GM18508 (cell line): Measurements from ENCODE around the gene ZDHHC8.
"Not testable (repeated sequence)": the region's sequence is repeated elsewhere in the genome, so short reads cannot be mapped to it uniquely, and the experiment has no call there.

ENCODE experiments used
- ATAC-seq: cut with Tn5 transposase; IDR thresholded peaks from one replicate; pipeline ENCODE4 v1.9.1; 2021; ENCODE audit warnings: moderate number of reproducible peaks; ENCODE audit not compliant: insufficient read depth, unreplicated experiment

The ZDHHC8 gene

DNA sequence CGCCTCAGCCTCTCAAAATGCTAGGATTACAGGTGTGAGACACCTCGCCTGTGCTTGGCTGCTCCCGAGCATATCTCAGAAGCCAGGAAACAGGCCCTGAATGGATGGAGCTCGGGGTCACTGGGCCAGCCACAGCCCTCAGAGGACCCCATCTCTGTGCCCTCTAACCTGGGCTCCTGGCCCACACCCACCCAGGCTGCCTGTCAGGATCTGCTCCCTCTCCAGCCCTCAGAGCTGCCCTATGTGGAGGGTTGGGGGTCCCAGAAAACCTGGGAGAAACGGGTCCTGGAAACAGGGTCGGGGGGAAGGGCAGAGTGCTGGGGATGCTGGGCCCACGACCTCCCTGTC lies 24.4 kb downstream of the ZDHHC8 start:
- no peak for ATAC-seq

DNA sequence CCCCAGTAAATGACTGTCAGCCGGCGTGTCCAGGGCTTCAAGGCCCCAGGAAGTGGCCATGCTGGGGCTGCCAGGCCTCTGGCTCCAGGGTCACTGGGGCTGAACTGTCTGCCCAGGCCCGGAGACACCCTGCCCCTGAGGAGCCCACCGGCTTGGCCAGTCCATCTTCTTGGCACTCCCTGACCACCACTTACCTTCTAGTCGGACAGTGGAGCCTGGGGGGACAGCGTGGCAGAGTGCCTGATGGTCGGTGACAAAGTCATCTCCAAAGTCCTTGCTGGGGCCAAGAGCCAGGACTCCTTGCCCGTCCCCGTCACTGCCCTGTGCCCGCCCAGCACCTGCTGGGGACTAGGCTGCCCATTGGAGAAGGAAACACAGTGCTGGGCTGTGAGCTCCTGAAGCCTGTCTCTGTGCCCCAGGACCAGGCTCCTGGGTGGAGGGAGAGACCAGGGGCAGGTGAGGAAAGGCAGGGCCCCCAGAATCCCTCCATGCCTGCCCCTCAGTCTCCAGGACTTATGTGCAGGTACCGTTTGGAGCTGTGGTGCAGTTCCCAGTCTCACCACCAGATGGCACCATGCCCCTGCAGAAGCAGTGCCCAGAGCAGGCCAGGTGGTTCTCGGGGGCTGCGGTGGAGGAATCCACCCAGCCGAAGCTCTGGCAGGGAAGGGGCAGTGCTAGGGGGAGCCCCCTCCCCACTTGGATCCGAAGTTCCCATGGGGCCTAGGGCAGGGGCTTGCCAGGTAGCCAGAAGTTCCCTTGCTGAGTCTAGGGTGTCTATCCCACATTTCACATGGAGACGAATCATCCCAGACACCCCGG lies 25.2 kb downstream of the ZDHHC8 start:
- ATAC-seq = no peak

DNA sequence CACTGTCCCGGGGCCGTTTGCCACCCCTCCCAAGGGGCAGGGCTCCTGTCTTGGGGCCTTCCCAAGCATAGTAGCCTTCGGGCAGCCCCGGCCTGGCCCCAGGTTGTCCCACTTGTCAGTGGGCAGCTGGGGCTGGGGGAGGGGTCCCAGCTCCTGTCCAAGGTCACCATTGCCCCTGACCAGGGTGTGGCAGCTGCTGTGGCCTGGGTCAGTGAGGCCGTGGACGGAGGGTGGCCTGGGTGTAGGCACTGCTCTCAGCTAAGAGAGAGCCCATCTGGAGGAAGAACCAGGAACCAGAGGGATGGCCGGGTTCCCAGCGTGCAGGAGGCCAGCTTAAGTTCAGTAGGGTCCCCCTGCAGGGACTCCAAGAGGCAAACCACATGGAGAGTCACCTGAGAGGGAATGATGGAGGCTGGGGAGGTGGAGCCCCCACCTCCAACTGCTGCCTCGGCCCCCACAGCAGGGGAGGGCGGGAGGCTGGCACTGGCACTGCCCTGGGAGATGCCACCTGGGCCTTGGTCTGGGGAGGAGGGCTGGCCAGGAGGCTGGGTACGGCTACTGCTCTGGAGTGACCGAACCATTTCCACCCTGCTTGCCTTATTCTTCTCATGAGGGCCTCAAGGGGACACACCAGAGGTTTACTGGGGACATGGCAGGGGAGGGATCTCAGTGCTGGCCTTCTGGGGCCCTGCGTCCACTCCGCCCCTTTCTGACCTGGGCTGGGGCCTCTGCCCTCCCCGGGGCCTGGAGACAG lies 26.0 kb downstream of the ZDHHC8 start:
- no peak for ATAC-seq

DNA sequence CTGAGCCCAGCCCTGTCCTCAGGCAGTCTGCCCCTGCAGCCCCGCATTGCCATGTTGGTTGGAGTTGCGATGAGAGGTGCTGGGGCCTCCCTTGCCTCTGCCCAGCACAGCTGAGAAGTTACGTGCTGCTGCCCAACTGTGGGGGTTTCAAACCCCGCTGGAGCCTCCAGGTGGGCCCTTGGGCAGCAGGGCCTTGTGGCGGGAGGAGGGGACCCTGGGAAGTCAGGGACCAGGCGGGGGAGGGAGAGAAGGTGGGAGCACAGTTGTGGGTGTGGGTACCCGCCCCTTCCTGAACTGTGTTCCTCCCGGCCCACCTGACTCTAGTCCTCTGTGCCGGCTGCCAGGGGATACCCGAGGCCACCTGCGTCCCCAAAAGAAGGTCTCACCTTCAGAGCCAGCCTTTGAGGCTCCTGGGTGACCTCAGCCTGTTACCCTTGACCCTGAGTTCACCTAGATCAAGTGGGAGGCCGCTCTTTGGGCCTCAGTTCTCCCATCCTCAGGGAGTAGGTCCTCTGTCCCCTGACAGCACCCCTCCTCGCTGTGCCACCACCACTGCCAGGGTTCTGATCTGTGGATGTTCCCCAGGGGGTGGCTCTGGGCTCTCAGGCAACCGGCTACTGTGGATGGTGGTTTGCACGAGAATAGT lies 26.9 kb downstream of the ZDHHC8 start:
- ATAC-seq = no peak

DNA sequence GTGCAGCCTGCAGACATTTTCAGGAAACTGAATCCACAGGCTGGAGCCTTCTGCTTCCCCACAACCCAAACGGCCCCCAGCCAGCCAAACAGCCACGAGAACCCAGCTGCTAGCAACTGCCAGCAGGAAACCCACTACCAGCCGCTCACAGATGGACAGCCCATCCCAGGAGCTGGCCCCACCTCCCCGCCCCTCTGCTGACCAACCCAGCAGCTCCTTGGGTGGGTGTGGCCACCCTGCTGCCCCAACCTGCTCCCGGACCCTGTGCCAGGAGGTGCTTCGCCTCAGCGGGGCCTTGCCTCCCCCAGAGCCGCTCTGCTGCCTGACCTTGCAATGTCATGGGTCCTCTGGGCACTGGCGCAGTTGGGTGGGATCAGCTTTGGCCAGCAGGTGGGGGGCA lies 27.5 kb downstream of the ZDHHC8 start:
- no peak for ATAC-seq

DNA sequence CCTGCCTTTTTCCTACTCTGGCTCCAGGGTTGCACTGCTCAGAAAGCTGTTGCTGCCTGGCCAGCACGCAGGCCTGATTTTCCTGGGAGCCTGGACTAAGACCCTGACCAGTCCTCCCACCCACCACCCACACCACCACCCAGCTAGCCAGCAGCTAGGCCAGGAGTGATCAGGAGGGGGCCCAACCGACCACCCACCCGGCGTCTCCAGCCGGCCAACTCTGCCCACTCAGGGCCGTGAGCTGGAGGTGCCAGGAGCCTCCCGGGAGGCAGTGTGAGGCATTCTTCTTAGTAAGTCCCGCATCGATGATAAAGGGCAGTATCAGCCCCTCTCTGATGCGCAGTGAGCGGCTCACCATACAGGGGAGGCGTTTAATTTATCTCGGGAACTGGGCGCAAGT lies 27.9 kb downstream of the ZDHHC8 start:
- not testable (repeated sequence) for ATAC-seq

DNA sequence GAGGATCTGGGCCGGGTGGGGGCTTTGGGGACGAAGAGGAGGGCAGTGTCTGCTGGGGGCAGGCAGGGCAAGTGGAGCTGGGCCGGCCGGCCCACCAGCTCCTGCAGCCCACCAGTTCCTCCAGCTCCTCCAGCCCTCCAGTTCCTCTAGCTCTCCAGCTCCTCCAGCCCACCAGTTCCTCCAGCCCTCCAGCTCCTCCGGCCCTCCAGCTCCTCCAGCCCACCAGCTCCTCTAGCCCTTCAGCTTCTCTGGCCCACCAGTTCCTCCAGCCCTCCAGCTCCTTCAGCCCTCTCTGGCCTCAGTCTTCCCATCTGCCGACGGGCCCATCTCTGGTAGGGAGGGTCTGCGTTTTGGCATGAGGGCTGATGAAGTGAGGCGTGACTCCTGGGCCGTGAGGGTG lies 28.4 kb downstream of the ZDHHC8 start:
- no peak for ATAC-seq

DNA sequence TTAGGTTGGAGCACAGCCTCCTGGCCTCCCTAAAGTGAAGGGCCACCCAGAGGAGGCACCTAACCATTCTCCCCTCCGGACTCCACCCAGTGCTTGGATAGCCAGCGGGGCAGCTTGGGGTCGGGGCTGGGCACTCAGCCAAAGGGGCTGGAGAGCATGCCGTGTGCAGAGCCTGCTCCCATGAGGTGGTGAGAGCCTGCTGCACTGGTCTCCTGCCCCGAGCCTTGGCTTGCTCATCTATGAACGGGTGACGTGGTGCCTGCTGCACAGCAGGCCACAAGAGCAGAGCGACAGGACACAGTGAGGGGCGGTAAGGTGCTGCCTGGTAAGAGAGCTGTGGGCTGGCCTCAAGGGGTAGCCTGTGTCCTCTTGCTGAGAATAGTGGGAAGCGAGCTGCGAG lies 33.3 kb downstream of the ZDHHC8 start:
- ATAC-seq = no peak

DNA sequence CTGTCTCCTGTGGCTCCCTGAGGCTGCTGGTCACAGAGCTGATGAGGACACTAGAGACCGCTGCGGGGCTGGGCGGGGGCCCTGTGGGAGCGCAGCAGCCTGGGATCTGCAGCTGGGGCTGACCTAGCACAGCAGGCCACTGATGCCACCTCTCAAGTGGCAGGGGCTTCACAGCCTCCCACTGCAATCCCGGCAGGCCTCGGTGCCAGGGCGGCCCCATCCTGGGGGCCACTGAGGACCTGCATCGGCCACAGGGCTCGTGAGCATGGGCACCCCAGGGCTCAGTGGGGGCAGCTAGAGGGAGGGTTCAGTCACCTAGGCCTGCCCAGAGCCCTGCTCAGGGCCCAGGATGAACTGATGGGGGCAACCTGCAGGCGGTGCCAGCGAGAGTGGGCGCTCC lies 33.8 kb downstream of the ZDHHC8 start:
- ATAC-seq = no peak

DNA sequence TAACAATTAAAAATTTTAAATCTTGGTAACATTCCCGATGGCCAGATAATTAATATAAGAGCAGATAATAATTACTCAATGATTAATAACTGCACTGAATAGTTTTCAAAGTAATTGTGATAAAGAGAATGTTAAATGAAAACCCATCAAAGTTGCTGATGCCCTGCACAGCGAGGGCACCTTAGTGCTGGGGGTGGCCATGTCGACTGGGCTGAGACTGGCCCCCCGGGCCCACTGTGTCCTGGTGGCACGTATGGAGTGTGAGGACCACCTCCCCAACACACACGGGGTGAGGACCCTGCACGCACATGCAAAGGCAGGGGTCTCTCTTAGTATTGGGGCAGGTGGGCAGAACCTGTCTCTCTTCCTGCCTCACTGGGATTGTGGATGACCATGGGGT lies 34.3 kb downstream of the ZDHHC8 start:
- no peak for ATAC-seq

DNA sequence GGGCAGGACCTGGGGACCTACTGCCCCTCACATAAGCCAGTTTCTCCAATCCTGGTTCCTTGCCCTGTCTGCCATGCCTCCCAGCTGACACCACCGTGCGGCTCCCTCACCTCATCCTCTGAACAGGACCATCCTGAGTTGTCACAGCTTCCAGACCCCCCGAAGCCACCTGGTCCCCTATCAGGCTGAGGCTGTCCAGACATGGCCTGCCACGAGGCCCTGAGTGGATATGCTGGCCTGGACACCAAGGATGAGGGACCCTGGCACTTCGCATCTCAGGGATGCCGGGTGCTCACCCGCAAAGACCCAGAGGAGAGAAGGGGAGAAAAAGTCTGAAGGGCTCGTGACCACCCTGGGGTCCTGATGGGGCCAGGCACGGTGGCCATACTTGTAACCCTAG lies 35.1 kb downstream of the ZDHHC8 start:
- ATAC-seq = no peak

DNA sequence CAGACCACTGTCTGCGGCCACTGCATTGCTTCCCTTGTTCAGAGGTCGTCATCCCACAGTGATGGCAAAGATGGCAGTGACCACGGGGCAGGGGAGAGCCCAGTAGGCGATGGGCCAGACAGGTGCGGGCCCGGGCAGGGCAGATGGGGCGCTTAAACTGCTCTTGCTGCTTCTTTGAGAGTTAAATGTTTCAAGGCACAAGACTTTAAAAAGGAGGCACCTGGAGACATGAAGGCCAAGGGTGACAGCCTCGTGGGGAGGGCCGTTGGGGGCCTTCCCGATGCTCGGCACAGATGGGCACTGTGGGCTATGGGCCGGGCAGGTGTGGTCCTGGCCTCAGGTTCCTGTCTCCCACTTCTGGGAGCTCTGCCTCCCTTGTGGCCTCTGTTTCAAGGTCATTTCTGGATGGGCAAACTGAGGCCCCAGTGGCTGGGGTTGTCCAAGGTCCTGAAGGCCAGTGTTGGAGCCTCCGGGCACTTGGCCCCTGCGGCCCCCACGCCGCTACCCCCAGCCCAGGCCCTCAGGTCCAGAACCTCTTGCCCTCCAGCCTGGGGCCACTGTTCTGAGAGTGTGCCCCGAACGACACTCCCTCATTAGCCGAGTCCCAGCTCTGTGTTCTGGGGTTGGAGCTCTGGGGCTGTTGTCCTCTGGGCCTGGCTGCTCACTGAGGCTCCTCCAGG lies 36.2 kb downstream of the ZDHHC8 start:
- no peak for ATAC-seq

DNA sequence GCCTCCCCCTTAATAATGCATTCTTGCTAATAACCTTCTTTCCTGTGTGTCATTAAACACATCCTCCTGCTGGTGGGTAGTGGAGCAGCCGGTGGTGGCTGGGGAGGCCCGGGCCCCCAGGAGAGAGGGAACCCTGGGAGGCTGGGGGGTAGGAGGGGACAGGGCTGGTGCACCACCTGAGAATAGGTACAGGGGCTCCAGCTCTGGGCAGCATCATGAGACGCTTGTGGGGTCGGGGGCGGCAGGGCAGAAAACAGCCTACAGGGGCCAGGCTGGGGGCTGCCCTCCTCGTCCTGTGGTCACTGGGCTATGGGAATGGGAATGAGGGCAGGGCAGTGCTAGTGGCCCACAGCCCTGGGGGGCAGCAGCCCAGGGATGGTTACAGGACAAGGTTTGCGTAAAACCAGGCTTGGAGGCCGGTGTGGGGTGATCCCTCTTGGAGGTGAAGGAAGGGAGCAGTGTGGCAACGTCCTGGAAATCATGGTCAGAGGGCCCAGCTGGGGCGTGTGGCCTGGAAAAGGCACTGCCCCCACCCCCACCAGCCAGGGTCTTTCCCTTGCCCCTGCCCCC lies 37.7 kb downstream of the ZDHHC8 start:
- no peak for ATAC-seq

DNA sequence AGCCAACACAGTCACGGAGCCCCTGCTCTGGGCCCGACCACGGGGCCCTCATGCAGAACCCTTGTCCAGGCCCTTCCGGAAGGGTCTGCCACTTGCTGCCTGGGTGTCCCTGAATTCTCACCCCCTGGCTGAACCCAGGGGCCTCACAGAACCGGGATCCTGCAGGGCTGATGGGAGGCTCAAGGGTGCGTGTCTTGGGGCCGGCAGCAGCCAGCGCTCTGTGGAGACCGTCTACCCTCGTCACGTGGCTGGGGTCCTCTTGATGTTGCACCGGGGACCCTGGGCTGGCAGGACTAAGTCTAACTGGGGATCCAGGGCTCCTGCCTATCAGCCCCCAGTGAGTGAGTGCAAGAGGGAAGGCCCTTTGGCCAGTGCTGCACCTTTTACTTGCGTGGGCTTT lies 38.6 kb downstream of the ZDHHC8 start:
- no peak for ATAC-seq

DNA sequence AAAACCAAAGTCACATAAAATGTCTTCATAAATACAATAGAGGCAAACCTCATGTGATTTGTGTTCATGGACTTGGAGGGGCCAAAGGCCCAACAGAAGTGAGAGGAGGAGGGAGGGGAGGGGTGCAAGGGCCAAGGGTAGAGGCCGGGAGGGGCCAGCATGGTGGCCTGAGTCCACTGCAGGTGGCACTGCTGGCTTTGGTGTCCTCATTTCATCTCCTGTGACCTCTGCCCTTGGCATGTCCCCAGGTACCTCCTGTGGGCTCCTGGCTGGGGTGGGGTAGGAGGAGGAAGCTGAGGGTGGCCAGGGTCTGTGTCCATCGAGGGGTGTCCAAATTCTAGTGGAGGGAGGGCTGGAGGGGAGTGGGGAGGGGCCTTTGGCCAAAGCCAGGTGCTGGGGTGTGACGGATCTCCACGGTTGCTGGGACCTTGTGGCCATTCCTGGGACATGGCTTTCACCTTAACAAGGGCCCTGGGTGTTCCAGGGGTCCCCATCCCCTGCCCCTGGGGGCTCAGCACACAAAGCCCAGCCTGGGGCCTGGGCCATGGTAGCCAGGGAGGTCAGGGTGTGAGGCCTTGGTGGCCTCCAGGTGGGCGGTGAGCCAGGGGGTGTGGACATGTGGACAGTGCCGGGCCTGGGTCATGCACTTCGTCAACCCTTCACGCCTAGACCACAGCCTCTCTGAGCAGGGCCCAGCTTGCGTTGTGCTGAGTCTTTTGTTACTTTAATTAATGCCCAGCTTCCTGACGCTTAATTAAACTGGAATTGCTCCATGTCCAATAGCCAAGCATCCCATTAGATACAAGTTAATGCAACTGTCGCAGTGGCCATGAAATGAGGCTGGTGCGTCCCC lies 39.9 kb downstream of the ZDHHC8 start:
- no peak for ATAC-seq

DNA sequence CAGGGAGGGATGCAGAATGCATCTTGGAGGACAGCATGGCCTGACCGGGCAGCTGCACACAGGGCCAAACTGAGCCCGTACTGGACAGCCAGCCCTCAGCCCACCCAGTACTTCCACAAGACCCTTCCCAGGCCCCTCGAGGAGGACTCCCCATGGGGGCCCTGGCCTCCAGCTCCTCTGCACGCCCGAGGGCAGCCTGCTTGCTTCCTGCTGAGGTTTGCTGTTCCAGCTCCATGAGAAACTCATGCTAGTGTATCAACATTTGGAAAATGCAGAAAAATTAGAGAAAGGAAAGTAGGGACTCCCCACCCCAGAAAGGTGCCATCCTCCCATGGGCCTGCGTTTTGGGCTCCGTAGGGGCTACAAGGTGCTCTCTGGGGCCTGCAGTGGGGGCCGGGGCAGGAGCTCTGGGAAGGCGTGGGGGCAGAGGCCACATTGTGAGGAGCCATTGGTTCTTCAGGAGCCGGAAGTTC lies 40.6 kb downstream of the ZDHHC8 start:
- no peak for ATAC-seq

DNA sequence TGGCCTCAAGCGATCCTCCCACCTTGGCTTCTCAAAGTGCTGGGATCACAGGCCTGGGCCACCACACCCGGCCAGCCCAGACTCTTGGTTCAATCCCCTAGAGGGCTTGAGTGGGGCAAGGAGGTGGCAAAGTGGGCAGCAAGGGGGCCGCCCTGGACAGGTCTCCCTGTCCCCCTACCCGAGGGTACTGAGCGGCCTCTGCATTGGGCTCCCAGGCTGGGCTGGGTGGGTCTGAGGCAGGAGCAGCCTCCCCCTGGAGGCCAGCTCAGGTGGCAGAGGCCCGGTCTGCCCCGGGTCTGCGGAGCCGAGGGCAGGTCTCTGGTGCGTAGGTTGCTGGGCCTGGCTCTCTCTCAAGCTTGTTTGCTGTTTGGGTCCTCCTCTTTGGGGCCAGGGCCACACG lies 41.6 kb downstream of the ZDHHC8 start:
- ATAC-seq = no peak

DNA sequence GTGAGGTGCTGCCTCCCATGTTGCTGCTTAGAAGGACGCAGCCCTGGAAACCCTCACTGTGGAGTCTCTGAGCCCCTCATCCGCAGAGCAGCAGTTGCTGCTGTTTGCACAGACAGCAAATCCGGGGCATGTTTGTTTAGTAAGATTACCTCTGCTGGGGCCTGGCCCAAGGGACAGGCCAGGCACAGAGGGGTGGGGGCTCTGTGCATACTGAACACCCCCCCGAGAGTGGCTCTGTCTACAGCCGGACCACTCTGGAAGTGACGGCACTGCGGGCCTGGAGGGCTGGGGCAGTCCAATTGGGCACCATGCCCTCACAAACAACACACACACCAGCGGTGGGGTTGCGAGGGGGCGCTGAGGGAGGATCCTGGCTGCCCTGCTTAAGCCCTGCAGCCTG lies 42.2 kb downstream of the ZDHHC8 start:
- ATAC-seq = no peak

DNA sequence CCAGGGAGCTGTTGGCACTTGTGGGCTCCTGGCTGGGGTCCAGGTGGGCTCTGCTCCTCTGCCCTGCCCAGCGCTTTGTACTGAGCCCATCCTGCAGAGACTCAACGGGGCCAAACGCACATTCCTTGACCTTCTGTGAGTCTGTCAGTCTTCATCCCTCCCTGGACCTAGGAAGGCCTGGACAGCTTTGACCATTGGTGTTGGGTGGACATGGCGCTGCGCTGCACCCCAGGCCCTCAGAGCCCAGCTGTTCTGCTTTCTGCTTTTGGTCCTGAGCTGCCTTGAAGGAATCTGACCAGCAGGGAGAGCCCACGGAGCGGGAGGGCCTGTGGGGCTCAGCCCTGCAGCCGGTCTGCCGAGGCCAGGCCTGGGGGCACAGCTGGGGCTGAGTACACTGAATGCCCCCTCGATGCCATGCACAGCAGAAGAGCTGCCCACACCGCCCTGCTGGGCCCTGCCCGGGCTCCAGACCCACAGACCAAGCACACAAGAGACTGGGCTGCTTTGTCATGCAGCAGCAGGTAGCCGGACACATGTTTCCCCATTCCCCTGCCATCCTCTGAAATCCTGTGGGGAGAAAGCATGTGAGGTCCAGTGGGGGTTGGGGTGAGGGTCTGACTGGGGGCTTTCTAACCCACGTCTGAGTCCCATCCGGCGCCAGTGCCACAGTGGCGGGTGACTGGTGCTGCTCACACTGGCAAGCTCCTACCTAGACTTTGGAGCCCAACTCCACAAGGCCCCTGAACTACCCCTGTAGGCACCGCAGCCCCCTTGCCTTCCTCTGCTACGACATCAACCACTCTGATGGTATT lies 43.4 kb downstream of the ZDHHC8 start:
- ATAC-seq = no peak
